GM18870 (cell line): ENCODE data around the gene LAMA1.
"Not testable (repeated sequence)": the region's sequence is repeated elsewhere in the genome, so short reads cannot be mapped to it uniquely, and the experiment has no call there.

Experiments used
- ATAC-seq: cut with Tn5 transposase; IDR thresholded peaks from one replicate; pipeline ENCODE4 v1.9.1; 2021; ENCODE audit warnings: moderate library complexity; ENCODE audit not compliant: unreplicated experiment

The LAMA1 gene

GRCh38 chr18:6950641-6951040 is 167.0 kb downstream of the LAMA1 start:
- no peak for ATAC-seq

- no peak for ATAC-seq
Measured at GRCh38 chr18:6949800-6950586, 167.6 kb downstream of the LAMA1 start.

- ATAC-seq = no peak
Measured at GRCh38 chr18:6948281-6949055, 169.1 kb downstream of the LAMA1 start.

- ATAC-seq = no peak
Measured at GRCh38 chr18:6947338-6948030, 170.1 kb downstream of the LAMA1 start.

- ATAC-seq = no peak
Measured at GRCh38 chr18:6943143-6943542, 174.5 kb downstream of the LAMA1 start.

- ATAC-seq = no peak
Measured at GRCh38 chr18:6942742-6943141, 174.9 kb downstream of the LAMA1 start.

- no peak for ATAC-seq
Measured at GRCh38 chr18:6941996-6942395, 175.6 kb downstream of the LAMA1 start.

- no peak for ATAC-seq
Measured at GRCh38 chr18:6940451-6940850, 177.1 kb downstream of the LAMA1 start.

GRCh38 chr18:6939972-6940371 is 177.6 kb downstream of the LAMA1 start:
- ATAC-seq = no peak

- not testable (repeated sequence) for ATAC-seq
Measured at GRCh38 chr18:6938403-6938802, 179.2 kb downstream of the LAMA1 start.

- no peak for ATAC-seq
Measured at GRCh38 chr18:6938003-6938402, 179.6 kb downstream of the LAMA1 start.

- no peak for ATAC-seq
Measured at GRCh38 chr18:6934859-6935258, 182.7 kb downstream of the LAMA1 start.

GRCh38 chr18:6929370-6930102 is 188.1 kb downstream of the LAMA1 start:
- no peak for ATAC-seq

- no peak for ATAC-seq
Measured at GRCh38 chr18:6928359-6928758, 189.2 kb downstream of the LAMA1 start.

- ATAC-seq = no peak
Measured at GRCh38 chr18:6927153-6927552, 190.4 kb downstream of the LAMA1 start.

GRCh38 chr18:6923220-6923619 is 194.4 kb downstream of the LAMA1 start:
- ATAC-seq = no peak

- ATAC-seq = no peak
Measured at GRCh38 chr18:6921571-6921970, 196.0 kb downstream of the LAMA1 start.

- ATAC-seq = no peak
Measured at GRCh38 chr18:6920099-6920955, 197.3 kb downstream of the LAMA1 start.

GRCh38 chr18:6917072-6917471 is 200.5 kb downstream of the LAMA1 start:
- ATAC-seq = no peak

GRCh38 chr18:6901286-6901926 is 216.2 kb downstream of the LAMA1 start:
- no peak for ATAC-seq
